ENCODE results near the gene SH3YL1.

DNA sequence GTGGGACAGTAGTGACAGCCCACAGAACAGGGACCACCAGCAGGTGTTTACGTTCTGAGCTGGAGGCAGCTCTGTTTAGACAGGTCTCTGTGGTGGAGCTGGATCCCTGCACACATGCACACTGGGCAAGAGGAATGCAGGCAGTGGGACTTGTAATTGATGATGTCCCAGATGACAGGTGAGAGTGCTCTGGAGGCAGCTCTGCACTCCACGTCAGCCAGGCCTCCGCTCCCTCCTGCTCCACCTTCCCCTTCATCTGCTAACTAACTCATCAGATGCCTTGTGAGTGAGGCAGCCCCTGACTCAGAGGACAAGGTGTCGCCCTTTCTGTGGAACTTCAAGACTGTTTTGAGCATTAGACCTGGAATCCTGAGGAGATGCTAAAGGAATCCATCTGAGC, 53.2 kb downstream of the SH3YL1 start:
- TF ChIP-seq POLR2AphosphoS5 (IDR thresholded peaks at IDR 0.05): no peak
- no peak for TF ChIP-seq POLR2A (IDR thresholded peaks at IDR 0.05)
- TF ChIP-seq, protein P1, sequence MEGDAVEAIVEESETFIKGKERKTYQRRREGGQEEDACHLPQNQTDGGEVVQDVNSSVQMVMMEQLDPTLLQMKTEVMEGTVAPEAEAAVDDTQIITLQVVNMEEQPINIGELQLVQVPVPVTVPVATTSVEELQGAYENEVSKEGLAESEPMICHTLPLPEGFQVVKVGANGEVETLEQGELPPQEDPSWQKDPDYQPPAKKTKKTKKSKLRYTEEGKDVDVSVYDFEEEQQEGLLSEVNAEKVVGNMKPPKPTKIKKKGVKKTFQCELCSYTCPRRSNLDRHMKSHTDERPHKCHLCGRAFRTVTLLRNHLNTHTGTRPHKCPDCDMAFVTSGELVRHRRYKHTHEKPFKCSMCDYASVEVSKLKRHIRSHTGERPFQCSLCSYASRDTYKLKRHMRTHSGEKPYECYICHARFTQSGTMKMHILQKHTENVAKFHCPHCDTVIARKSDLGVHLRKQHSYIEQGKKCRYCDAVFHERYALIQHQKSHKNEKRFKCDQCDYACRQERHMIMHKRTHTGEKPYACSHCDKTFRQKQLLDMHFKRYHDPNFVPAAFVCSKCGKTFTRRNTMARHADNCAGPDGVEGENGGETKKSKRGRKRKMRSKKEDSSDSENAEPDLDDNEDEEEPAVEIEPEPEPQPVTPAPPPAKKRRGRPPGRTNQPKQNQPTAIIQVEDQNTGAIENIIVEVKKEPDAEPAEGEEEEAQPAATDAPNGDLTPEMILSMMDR (IDR thresholded peaks at IDR 0.05): no peak

Measured in gastroesophageal sphincter (tissue), 3 donors.